NK-92 (cell line): ENCODE measurements around the gene CELSR2.
"Not testable (repeated sequence)": the region's sequence is repeated elsewhere in the genome, so short reads cannot be mapped to it uniquely, and the experiment has no call there.

ENCODE experiments used
- DNase-seq: peaks from one replicate; lab custom pipeline; 2025; ENCODE audit not compliant: unreplicated experiment; lab: John Stamatoyannopoulos, UW

The CELSR2 gene, protein sequence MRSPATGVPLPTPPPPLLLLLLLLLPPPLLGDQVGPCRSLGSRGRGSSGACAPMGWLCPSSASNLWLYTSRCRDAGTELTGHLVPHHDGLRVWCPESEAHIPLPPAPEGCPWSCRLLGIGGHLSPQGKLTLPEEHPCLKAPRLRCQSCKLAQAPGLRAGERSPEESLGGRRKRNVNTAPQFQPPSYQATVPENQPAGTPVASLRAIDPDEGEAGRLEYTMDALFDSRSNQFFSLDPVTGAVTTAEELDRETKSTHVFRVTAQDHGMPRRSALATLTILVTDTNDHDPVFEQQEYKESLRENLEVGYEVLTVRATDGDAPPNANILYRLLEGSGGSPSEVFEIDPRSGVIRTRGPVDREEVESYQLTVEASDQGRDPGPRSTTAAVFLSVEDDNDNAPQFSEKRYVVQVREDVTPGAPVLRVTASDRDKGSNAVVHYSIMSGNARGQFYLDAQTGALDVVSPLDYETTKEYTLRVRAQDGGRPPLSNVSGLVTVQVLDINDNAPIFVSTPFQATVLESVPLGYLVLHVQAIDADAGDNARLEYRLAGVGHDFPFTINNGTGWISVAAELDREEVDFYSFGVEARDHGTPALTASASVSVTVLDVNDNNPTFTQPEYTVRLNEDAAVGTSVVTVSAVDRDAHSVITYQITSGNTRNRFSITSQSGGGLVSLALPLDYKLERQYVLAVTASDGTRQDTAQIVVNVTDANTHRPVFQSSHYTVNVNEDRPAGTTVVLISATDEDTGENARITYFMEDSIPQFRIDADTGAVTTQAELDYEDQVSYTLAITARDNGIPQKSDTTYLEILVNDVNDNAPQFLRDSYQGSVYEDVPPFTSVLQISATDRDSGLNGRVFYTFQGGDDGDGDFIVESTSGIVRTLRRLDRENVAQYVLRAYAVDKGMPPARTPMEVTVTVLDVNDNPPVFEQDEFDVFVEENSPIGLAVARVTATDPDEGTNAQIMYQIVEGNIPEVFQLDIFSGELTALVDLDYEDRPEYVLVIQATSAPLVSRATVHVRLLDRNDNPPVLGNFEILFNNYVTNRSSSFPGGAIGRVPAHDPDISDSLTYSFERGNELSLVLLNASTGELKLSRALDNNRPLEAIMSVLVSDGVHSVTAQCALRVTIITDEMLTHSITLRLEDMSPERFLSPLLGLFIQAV (N-terminal part only)

DNA sequence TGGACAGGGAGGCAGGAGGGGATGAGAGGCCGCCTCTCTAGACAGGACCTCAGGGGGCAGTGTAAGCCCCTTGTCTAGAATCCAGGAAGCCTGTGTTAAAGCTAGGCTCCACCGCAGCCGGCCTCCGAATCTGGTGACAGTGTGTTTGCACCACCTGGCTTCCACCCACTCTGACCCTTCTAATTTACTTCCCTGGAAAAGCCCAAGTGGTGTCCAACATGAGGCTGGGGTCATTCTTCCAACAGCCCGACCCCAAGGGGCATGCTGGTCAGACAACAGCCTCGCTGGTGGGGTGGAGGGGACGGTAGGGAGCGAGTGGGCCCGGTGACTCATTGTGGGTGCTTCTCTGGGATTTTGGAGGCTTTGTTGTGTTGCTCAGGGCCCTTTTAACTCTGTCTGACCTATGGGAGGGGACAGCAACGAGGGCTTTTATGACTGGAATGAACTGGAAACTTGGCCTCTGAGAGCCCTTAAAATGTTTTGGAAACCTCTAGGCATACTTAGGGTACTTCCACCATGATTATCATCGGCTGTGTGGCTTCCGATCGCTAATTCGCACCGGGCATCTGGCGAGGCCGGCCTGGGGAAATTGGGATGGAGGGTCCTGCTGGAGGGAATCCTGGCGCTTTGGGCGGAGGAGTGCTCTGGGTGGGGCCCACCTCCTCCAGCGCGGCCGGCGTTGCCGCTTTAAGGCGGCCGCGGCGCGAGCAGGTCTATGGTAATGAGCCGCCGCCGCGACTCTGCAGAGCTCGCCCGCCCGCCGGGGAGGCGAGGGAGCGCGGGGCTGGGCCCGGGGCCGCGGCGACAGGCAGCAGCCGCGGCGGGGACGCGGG, at the start of gene CELSR2:
TSS of gene CELSR2 (plus strand) at position 743 of the 833 bp plus-strand sequence. CDS start 541 bp downstream, outside the sequence.
- no peak for DNase-seq

DNA sequence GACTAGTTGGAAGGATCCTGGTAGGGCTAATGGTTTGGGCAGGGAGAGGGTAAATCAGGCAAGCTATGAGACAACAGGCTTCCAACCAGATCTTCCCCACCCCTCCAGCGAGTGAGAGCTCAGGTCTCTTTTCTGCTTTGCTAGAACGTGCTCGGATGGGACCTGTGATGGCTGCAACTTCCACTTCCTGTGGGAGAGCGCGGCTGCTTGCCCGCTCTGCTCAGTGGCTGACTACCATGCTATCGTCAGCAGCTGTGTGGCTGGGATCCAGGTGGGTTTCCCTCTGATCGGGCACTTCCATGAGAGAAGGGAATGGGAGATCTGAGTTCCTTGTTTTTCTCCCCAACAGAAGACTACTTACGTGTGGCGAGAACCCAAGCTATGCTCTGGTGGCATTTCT, 49.6 kb upstream of the CELSR2 start:
- DNase-seq = no peak

DNA sequence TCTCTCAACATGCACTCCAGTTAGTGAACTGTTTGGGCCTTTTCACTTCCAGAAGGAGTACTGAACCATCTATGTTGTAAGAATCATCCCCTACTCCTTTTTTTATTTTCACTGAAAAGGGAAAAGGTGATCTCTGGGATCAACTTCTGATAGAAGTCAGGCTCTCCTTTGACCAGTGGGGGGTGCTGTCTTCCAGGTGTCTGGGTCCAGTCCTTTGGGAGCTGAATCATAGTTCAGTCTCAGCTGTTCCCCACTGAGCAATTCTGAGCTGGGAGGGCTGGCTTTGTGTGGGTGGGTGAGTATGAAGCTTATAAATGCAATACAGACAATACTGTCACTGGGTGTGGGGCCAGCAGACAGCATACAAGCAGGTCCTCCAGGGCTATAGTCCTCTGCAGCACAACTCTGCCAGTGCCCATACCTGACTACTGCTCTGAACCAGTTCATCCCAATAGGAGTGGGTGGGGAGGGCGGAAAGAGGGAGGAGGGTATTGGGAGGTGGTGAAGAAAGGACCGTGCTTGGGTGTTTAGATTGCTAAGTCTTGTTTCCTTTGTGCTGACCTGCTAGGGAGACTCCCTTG, 48.1 kb upstream of the CELSR2 start:
- DNase-seq = no peak

DNA sequence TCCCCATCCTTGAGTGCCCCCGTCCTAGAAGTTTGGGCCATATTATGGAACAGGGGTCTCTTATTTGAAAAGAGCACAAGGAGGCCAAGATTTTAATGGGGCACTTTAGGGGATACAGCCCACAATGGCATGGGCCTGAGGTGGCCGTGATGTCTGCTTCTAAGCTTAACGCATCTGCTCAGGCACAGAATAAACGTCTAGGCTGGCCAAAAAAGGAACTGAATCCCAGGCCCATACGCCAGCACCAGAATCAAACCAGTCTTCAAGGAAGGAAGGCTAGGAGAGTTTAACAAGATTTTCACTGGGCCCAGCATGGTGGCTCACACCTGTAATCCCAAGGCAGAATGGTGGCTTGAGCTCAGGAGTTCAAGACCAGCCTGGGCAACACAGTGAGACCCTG, 44.9 kb upstream of the CELSR2 start:
- DNase-seq = no peak

DNA sequence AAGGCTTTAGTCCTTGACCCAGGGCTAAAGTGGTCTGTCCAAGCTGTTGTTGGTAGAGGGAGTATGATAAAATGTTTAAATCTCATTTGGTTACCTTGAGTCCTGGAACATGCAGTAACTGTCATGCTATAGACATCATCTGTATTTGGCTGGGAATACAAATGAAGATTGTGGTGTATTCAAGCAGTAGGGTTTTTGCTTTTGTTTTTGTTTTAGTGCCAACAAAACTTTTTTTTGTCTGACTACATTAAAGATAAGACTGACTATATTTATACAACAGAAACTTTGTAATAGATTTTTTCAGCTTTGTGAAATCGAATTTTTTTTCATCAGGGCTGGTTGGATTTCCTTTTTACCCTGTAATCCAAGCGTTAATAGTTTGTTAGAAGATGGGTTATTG, 43.0 kb upstream of the CELSR2 start:
- no peak for DNase-seq

DNA sequence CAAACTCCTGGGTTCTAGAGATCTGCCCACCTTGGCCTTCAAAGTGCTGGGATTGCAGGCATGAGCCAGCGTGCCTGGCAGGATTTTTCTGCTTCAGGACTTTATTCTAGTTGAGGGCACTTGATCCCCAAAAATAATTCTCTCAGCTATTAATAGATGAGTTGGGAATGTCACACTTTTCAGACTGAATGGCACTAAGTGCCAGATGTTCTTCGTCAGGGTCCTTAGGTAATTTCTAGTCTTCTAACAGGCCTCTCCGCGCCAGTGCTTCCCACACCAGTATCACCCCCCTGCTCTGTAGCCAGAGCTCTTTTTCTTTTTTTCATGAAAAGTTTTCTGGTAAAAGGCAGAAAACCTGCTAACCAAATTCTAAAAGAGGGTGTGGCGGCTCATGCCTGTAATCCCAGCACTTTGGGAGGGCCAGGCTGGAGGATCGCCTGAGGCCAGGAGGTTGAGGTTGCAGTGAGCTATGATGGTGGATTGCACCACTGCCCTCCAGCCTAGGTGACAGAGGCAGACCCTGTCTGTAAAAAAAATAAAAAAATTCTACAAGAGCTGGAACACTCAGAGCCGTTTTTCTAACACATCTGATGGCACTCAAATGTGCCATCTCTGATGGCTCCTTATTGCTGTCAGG, 41.8 kb upstream of the CELSR2 start:
- DNase-seq = no peak

DNA sequence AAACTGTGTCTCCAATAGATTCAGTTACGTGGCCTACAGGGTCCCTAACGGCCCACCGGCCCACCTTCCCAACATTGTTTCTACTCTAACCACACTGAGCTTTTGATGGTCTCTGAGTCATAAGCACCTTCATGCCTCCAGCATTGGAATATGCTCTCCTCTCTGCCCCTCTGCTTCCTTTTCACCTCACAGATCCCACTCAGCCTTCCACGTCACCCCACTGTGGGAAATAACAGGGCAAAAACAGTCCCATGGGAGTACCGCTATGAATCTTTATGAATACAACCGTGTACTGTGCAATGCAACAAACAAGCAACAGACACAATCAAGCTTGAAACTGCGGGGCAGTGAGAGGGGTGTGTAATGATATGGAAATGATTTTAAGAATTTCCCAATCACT, 40.9 kb upstream of the CELSR2 start:
- no peak for DNase-seq

DNA sequence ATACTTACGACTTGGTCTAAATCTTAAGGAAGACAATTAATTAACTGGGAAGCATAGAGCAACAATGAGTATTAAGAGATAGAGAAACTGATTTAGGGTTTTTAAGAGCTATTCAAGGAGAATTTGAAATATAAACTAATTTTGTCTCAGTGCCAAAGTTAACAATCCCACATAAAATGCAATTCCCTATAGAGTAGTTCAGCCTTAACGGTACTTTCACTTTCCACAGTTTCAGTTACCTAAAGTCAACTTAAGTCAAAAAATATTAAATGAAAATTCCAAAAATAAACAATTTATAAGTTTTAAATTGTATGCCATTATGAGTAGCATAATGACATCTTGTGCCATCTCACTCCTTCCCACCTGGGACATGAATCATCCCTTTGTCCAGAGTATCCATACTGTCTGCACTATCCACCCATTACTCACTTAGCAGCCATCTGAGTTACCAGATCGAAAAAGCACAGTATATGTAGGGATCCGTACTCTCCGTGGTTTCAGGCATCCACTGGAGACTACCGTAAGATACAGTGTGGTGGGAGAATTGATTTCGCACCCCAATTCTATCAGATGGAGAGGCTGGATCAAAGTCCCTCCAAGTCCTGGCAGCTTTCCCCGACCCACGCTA, 40.4 kb upstream of the CELSR2 start:
- DNase-seq = no peak

DNA sequence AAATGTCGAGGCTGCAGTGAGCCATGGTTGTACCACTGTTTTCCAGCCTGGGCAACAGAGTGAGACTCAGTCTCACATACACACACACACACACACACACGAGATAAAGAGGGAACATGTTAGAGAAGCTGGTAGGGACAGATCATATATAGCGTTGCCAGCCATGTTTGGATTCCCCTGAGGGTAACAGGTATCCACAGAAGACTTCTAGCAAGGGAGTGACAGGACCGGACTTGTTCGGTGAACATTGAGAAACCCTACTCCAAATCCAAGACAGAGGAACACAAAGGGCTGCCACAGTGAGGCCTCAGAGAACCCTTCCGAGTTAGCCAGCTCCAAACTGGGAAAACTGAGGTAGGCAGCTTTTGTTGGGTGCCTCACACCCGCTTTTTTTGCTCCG, 39.3 kb upstream of the CELSR2 start:
- no peak for DNase-seq

DNA sequence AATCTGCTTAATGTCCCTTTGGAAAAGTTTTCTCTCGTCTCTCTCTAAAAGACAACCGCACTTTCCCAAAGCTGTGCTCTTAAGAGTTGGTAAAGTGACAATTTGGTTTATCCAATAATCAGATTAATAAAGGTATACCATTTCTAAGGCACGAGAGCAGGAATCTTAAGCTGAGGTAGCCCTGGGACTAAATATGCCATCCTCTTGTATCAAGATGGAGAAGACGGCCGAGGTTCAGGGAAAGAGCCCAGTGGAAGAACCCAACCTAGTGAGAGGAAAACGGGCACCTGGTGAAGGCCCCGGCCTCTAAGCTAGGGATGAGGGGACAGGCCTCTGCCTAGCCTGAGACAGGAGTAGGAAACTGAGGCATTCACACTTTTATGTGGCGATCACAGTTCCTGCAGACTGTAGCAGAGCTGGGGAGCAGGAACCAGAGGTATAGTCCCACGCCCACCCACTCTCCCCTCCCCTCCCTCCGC, 36.0 kb upstream of the CELSR2 start:
- no peak for DNase-seq

DNA sequence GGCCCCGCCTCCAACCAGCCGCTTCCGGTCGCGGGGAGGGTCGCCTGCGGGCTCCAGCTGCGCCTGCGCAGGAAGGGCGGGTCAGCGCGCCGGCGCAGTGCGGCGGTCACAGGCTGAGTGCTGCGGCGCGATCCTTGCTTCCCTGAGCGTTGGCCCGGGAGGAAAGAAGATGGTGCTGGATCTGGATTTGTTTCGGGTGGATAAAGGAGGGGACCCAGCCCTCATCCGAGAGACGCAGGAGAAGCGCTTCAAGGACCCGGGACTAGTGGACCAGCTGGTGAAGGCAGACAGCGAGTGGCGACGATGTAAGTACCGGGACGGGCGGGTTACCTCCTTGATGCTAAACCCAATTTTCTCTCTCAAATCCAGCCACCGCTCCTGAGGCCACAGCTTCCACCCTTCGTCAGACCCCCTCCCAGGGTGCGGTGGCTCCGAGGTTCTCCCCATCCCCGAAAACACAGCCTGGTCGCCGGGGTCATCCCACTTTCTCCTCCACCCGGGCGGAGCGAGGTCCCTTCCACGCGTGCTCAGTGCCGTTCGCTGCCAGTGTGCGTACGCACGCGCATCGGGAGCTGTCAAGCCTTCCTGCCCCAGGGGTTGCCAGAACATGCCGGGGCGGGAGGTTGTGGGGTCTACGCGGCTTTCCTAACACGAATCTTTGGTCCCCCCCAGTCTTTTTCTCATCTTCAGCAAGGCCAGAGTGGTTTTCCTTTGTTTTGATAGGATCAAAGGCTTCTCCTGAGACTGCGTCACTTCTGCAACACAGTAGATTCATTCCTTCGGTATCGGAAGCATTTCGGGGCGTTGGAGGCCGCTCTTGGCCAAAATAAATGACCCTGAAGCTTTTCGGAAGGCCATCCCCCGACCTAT, 35.3 kb upstream of the CELSR2 start, which contains the start of gene SARS1:
TSS of gene SARS1 (plus strand) at position 95 of the 870 bp plus-strand sequence. CDS start at position 170, 75 bp downstream.
- DNase-seq = peak; percentile 57

DNA sequence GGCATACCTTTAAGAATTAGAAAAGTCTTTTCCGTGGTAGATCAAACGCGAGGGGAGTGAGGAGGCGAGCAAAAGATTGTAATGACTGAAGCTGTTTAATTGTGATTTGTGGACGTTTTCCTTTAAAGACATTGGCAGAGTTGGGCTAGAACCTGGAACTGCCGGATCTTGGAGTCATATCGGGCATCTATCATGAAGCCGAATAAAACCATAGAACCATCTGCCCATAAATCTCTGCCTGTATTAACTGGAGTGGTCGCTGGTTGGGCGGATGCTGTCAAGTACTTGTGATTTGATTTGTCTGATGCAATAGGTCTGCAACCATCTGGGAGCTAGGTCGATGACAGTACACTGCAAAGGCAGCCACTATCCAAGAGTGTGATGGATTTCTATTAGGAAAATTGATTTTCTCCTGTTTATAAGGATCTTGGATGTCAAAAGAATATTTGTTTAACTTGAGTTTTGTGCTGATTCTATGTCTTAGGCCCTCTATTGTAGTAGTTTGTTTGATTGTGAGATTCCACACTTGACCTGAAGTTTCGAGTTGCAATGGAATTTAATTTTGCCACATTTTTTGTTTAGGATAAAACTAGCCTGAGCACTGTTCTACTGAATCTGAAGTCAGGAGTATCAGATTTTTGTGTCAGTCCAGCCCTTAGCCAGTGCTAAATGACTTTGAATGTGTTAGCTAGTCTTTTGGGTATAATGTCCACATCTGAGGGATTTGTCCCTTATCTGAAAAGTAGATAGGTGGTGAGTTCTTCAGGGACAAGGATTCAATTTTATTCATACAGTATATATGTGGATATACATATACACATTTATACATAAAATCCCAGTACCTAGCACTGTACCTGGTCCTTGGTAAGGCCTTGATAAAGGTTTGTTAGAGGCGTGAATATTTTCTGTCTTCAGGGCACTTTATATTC, 34.4 kb upstream of the CELSR2 start:
- DNase-seq = no peak

DNA sequence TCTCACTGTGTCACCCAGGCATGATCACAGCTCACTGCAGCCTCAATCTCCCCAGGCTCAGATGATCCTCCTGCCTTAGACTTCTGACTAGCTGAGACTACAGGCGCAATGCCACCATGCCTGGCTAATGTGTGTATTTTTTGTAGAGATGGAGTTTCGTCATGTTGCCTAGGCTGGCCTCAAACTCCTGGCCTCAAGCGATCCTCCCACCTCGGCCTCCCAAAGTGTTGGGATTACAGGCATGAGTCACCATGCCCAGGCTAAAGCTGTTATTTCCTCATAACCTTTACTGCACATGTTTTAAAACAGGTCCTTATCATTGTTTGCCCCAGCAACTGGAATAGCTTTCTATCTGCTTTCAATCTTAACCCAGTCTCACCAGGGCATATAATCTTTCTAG, 32.7 kb upstream of the CELSR2 start:
- DNase-seq = no peak

DNA sequence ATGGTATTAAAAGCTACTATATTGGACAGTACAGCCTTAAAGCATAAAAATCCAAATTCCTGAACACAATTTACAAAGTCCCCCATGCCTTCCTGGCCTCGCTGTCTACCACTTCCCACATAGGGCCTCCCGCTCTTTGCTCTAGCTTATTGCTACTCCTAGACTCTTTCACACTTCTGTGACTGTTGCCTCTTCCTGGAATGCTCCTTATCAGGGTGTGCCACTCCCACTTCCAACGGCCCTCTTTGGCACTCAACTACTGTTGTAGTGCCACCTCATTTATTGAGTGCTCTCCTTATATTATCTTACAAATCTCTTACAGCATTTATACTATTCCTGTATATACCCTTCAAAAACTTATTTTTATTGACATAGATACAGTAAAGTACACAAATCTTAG, 30.8 kb upstream of the CELSR2 start:
- DNase-seq = no peak

DNA sequence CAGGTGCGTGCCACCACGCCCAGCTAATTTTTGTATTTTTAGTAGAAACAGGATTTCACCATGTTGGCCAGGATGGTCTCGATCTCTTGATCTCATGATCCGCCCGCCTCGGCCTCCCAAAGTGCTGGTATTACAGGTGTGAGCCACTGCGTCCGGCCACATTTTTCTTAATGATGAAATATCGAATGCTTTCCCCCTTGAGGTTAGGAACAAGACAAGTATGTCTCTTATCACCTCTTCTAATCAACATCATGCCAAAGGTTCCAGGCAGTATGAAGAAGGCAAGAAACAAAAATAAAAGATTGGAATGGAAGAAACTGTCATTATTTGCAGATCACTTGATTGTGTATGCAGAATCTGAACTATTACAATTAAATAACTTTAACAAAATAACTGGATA, 28.1 kb upstream of the CELSR2 start:
- not testable (repeated sequence) for DNase-seq

DNA sequence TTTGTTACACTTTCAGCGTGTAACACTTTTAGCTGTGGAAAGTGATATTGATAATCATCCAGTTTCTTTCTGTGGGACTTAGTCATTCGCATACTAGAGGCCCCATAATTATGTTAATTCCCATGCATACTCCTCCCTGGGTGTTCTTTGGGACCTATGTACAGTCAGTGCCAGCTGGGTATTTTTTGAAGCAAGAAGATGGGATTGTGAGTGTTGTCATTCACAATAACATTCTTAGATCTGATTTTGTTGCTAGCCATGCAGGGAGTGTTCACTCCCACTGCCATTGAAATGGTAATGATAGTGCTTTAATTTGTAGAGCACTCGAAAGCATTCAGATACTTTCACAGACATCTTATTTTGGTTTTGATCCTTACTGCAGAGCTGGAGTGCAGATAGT, 24.0 kb upstream of the CELSR2 start:
- DNase-seq = no peak
